Upper lobe of left lung (tissue), 4 donors: ENCODE results near the gene GOT1.

Experiments
- EP300 ChIP-seq, 4 donors: sonication (generic); formaldehyde crosslinking; IDR thresholded peaks; one replicate each; pipeline ENCODE4 v1.5.1; 2017; ENCODE audit warnings: antibody characterized with exemption in 4 of 4, control low read depth in 2 of 4
- POLR2A ChIP-seq, 4 donors: fragments of 450-650 bp; IDR thresholded peaks; one replicate each; pipeline ENCODE4 v1.5.1; 2016 to 2017; ENCODE audit warnings: antibody characterized with exemption in 4 of 4, mild to moderate bottlenecking in 2 of 4
- TF ChIP-seq, protein P1 (sequence below), 6 experiments: fragments of 450-650 bp in 4 of 6; fragments of 200-600 bp in 2 of 6; sonication (generic) in 2 of 6; IDR thresholded peaks; one replicate each; pipeline ENCODE4 v1.5.1; 2016 to 2019; ENCODE audit warnings: antibody characterized with exemption in 6 of 6

DNA sequence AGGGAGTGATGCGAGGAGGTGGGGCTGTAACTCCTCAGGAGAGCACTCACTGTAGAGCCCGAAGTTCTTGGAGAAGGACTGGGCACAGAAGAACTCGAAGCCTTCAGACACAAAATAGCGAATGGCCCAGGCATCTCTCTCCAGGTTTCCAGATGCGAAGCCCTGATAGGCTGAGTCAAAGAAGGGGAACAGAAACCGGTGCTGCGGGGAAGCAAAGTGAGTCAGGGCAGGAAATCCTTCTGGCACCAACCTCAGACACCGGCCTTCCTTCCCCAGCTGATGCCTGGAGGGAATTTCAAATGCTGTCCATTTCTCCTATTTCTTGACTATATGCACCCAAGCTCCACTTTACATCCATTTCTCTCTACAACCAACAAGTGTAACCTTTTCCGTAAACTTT lies 26.8 kb downstream of the GOT1 start:
- TF ChIP-seq, protein P1, sequence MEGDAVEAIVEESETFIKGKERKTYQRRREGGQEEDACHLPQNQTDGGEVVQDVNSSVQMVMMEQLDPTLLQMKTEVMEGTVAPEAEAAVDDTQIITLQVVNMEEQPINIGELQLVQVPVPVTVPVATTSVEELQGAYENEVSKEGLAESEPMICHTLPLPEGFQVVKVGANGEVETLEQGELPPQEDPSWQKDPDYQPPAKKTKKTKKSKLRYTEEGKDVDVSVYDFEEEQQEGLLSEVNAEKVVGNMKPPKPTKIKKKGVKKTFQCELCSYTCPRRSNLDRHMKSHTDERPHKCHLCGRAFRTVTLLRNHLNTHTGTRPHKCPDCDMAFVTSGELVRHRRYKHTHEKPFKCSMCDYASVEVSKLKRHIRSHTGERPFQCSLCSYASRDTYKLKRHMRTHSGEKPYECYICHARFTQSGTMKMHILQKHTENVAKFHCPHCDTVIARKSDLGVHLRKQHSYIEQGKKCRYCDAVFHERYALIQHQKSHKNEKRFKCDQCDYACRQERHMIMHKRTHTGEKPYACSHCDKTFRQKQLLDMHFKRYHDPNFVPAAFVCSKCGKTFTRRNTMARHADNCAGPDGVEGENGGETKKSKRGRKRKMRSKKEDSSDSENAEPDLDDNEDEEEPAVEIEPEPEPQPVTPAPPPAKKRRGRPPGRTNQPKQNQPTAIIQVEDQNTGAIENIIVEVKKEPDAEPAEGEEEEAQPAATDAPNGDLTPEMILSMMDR (IDR thresholded peaks at IDR 0.05), result no peak
- no peak for TF ChIP-seq EP300 (IDR thresholded peaks at IDR 0.05)
- TF ChIP-seq POLR2A (IDR thresholded peaks at IDR 0.05), result no peak
